Caco-2 (cell line): ENCODE measurements around the gene GTF3C4. TPM values are rescaled to one million over a fixed set of nuclear protein-coding genes. Genes with fewer than 3 reads are reported as not detected.
A peak's percentile ranks its signal among the peaks of the same experiment; 100 is the strongest.

Experiments used
- BruUV-seq: library from RNA; stranded (reverse); fragments of 400-500 nt; replicated peaks from 2 replicates; lab custom pipeline; 2021; lab: Mats Ljungman, UMichigan
- CTCF ChIA-PET: fragments of 300-600 bp; sonication (Branson Sonifier 250); formaldehyde crosslinking; loops from one replicate; lab custom pipeline; 2022; ENCODE audit warnings: antibody characterized with exemption; lab: Charles Lee
- POLR2A ChIA-PET: fragments of 300-600 bp; sonication (Branson Sonifier 250); formaldehyde crosslinking; loops from one replicate; lab custom pipeline; 2022; ENCODE audit warnings: antibody characterized with exemption; lab: Charles Lee
- DNase-seq, 2 experiments: peaks; one replicate each; pipeline versions ENCODE4 v3.0.0 to v3.0.0-alpha.2; 2020 to 2022
- H3K27me3 ChIP-seq: replicated peaks from 2 replicates; pipeline ENCODE4 v1.6.0; 2011; ENCODE audit warnings: low read length; ENCODE audit not compliant: control insufficient read depth, insufficient read depth
- H3K36me3 ChIP-seq: 2 replicates; pipeline ENCODE4 v1.5.1; 2011; ENCODE audit warnings: low read length; ENCODE audit not compliant: control insufficient read depth, insufficient read depth
- H3K4me1 ChIP-seq: fragments of 250-450 bp; sonication (Bioruptor Pico); 2 replicates; pipeline ENCODE4 v1.5.1; 2020; ENCODE audit warnings: mild to moderate bottlenecking
- H3K4me3 ChIP-seq: 2 replicates; pipeline ENCODE4 v1.5.1; 2011; ENCODE audit warnings: low read depth, mild to moderate bottlenecking, control low read depth, low read length
- H3K9me3 ChIP-seq: fragments of 250-450 bp; sonication (Bioruptor Pico); 2 replicates; pipeline ENCODE4 v1.5.1; 2020; ENCODE audit warnings: mild to moderate bottlenecking, moderate library complexity
- H3K27ac Mint-ChIP-seq: one replicate; pipeline ENCODE4 v1.8.0; 2022; ENCODE audit warnings: mixed read lengths; ENCODE audit not compliant: unreplicated experiment
- H3K27me3 Mint-ChIP-seq: one replicate; pipeline ENCODE4 v1.8.0; 2022; ENCODE audit warnings: mixed read lengths; ENCODE audit not compliant: insufficient read depth, unreplicated experiment
- H3K36me3 Mint-ChIP-seq: one replicate; pipeline ENCODE4 v1.8.0; 2022; ENCODE audit warnings: mild to moderate bottlenecking, mixed read lengths; ENCODE audit not compliant: insufficient read depth, unreplicated experiment
- H3K4me1 Mint-ChIP-seq: one replicate; pipeline ENCODE4 v1.8.0; 2022; ENCODE audit warnings: low read depth, mixed read lengths; ENCODE audit not compliant: unreplicated experiment
- H3K4me3 Mint-ChIP-seq: one replicate; pipeline ENCODE4 v1.8.0; 2022; ENCODE audit warnings: mild to moderate bottlenecking, moderate library complexity, mixed read lengths; ENCODE audit not compliant: unreplicated experiment
- H3K9me3 Mint-ChIP-seq: one replicate; pipeline ENCODE4 v1.8.0; 2022; ENCODE audit warnings: mixed read lengths; ENCODE audit not compliant: unreplicated experiment
- intact Hi-C: fragments of 100-400 bp; cut with micrococcal nuclease; formaldehyde crosslinking; loops from one replicate; pipeline ENCODE4 v1.10.0; 2022; ENCODE audit not compliant: unreplicated experiment
- total RNA-seq: library from RNA; stranded (reverse); gene quantifications from 2 replicates; pipeline ENCODE4 v1.2.3, GENCODE V29; 2022
- TF ChIP-seq, protein P1 (sequence below), 2 experiments: fragments of 200-600 bp in 1 of 2; IDR thresholded peaks; 1 replicate in 1 of 2; 2 replicates in 1 of 2; pipeline versions ENCODE4 v1.5.1 to v1.8.0; 2011 to 2022; ENCODE audit warnings: antibody characterized with exemption in 1 of 2, control low read depth in 1 of 2, inconsistent platforms in 1 of 2, low read depth in 1 of 2, low read length in 1 of 2, mild to moderate bottlenecking in 1 of 2, moderate library complexity in 1 of 2; ENCODE audit not compliant: insufficient read depth in 1 of 2, severe bottlenecking in 1 of 2, unreplicated experiment in 1 of 2

Gene GTF3C4
- total RNA-seq, 1 experiment from 2014 or later: 23.6 TPM

DNA sequence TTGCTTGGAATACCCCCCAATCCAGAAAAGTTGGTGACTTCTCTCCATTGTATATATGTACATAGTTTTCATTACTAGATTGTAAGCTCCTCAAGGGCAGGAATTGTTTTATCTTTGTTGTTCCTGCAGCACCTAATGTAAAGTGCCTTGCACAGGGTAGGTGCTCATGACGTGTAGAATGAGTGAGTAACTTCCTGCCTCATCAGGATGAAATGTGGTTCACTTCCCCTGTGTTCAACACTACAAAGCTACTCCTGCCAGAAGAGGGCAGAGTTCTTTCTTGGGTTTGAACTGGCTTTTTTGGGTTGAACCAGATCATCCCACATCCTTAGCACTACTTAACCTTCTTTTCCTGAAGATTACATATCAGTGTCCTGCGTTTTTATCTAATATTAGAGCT is 23.9 kb downstream of the GTF3C4 start:
- no peaks in the 10 kb centered on the region for H3K4me1 Mint-ChIP-seq
- no peaks in the 10 kb centered on the region for H3K27me3 Mint-ChIP-seq
- Histone ChIP-seq H3K4me3 (no peak overlapping the region), H3K36me3 (peaks cover 2% of the 10 kb centered on the region; the same call in 1 of the 2 replicates), H3K27me3 (no peaks in the 10 kb centered on the region), H3K4me1 (no peaks in the 10 kb centered on the region), H3K9me3 (peaks cover 16% of the 10 kb centered on the region)
- intact Hi-C loops: loop anchor here (1.0 kb wide), 1 partner anchor 106 kb away; no protein-coding TSS in a partner anchor
- no peak overlapping the region for H3K4me3 Mint-ChIP-seq
- H3K9me3 Mint-ChIP-seq: peaks cover 33% of the 10 kb centered on the region
- ChIA-PET POLR2A (no interaction called here), CTCF (no interaction called here)
- H3K36me3 Mint-ChIP-seq: peaks cover 51% of the 10 kb centered on the region
- H3K27ac Mint-ChIP-seq: no peak overlapping the region
- no TSS peak for BruUV-seq
- TF ChIP-seq, protein P1, sequence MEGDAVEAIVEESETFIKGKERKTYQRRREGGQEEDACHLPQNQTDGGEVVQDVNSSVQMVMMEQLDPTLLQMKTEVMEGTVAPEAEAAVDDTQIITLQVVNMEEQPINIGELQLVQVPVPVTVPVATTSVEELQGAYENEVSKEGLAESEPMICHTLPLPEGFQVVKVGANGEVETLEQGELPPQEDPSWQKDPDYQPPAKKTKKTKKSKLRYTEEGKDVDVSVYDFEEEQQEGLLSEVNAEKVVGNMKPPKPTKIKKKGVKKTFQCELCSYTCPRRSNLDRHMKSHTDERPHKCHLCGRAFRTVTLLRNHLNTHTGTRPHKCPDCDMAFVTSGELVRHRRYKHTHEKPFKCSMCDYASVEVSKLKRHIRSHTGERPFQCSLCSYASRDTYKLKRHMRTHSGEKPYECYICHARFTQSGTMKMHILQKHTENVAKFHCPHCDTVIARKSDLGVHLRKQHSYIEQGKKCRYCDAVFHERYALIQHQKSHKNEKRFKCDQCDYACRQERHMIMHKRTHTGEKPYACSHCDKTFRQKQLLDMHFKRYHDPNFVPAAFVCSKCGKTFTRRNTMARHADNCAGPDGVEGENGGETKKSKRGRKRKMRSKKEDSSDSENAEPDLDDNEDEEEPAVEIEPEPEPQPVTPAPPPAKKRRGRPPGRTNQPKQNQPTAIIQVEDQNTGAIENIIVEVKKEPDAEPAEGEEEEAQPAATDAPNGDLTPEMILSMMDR (IDR thresholded peaks at IDR 0.05; ENCODE audit: insufficient read depth in 1 of 2, low read depth in 1 of 2, low read length in 1 of 2, severe bottlenecking in 1 of 2, unreplicated experiment in 1 of 2): no peak
- DNase-seq: peak in 1 of 2 experiments; percentile 10

DNA sequence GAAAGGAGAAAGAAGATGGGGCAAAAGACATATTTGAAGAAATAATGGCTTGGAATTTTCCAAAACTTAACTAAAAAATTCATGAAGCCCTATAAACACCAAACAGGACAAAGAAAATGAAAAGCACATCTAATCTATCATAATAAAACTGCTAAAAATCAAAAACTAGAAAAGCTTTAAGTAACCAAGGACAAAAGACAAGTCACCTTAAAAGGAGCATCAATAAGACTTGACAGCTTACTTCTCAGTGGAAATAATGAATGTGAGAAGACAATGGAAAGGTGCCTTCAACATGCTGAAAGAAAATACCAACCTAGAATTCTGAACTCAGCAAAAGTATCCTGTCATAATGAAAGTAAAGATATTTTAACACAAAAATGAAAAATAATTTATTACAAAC is 27.0 kb downstream of the GTF3C4 start:
- H3K9me3 ChIP-seq: peaks cover 23% of the 10 kb centered on the region
- no peak overlapping the region for H3K4me3 ChIP-seq
- H3K4me1 ChIP-seq: no peaks in the 10 kb centered on the region
- Mint-ChIP-seq H3K4me3 (no peak overlapping the region), H3K27ac (no peak overlapping the region), H3K4me1 (no peaks in the 10 kb centered on the region), H3K36me3 (peaks cover 20% of the 10 kb centered on the region), H3K9me3 (peaks cover 33% of the 10 kb centered on the region), H3K27me3 (no peaks in the 10 kb centered on the region)
- DNase-seq: no peak
- TF ChIP-seq, protein P1 (IDR thresholded peaks at IDR 0.05; ENCODE audit: insufficient read depth in 1 of 2, low read depth in 1 of 2, low read length in 1 of 2, severe bottlenecking in 1 of 2, unreplicated experiment in 1 of 2): no peak
- intact Hi-C loops: no loop called here
- BruUV-seq: no TSS peak
- CTCF ChIA-PET: no interaction called here
- H3K36me3 ChIP-seq: no peaks in the 10 kb centered on the region
- POLR2A ChIA-PET: no interaction called here
- no peaks in the 10 kb centered on the region for H3K27me3 ChIP-seq

DNA sequence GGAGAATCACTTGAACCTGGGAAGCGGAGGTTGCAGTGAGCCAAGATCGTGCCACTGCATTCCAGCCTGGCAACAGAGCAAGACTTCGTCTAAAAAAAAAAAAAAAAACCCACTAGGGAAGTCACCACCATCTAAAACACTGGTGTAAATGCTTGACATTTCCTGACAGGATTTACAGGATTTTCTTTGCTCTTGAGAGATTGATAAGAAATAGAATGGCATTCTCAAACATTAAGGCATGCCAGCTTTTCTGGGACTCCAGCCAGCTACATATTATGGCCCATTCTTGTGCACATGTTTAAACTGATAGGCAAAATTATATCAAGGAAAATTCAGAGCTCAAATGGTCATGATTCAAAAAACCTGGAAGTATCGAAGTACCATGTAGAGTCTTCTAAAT is 28.7 kb downstream of the GTF3C4 start:
- H3K27ac Mint-ChIP-seq: no peak overlapping the region
- ChIA-PET POLR2A (interaction anchor here (0.7 kb wide), 1 partner anchor 281 kb away, joined by 6 read pairs; no protein-coding TSS in a partner anchor), CTCF (interaction anchor here (0.7 kb wide), 1 partner anchor 76 kb away, joined by 7 read pairs; no protein-coding TSS in a partner anchor)
- Histone ChIP-seq H3K27me3 (no peaks in the 10 kb centered on the region), H3K36me3 (no peaks in the 10 kb centered on the region), H3K4me3 (no peak overlapping the region), H3K9me3 (peaks cover 33% of the 10 kb centered on the region), H3K4me1 (no peaks in the 10 kb centered on the region)
- TF ChIP-seq, protein P1 (IDR thresholded peaks at IDR 0.05; ENCODE audit: insufficient read depth in 1 of 2, low read depth in 1 of 2, low read length in 1 of 2, severe bottlenecking in 1 of 2, unreplicated experiment in 1 of 2): no peak
- no TSS peak for BruUV-seq
- H3K9me3 Mint-ChIP-seq: peaks cover 44% of the 10 kb centered on the region
- no peak overlapping the region for H3K4me3 Mint-ChIP-seq
- intact Hi-C loops: no loop called here
- H3K4me1 Mint-ChIP-seq: no peaks in the 10 kb centered on the region
- no peak for DNase-seq
- no peaks in the 10 kb centered on the region for H3K27me3 Mint-ChIP-seq
- H3K36me3 Mint-ChIP-seq: peaks cover 17% of the 10 kb centered on the region
